Cardiac muscle cell (in vitro differentiated cells and primary cell): Measurements from ENCODE around the gene IGSF9. TPM values are rescaled to one million over a fixed set of nuclear protein-coding genes. Genes with fewer than 3 reads are reported as not detected.
A peak's percentile ranks its signal among the peaks of the same experiment; 100 is the strongest.

Experiments
- DNase-seq, 2 donors: peaks; one replicate each; pipeline versions ENCODE4 v3.0.0 to v3.0.0-alpha.2; 2010 to 2017; ENCODE audit warnings: low read depth in 1 of 2, low spot score in 1 of 2
- H3K27ac ChIP-seq: fragments of 200-600 bp; sonication (generic); 2 replicates; pipeline ENCODE4 v1.5.1; 2016
- H3K27me3 ChIP-seq: fragments of 200-600 bp; sonication (generic); 2 replicates; pipeline ENCODE4 v1.6.0; 2016; ENCODE audit warnings: control low read depth
- H3K36me3 ChIP-seq: fragments of 200-600 bp; sonication (generic); 2 replicates; pipeline ENCODE4 v1.5.1; 2016; ENCODE audit warnings: control low read depth
- H3K4me1 ChIP-seq: fragments of 200-600 bp; sonication (generic); 2 replicates; pipeline ENCODE4 v1.8.1; 2017; ENCODE audit warnings: low read depth, mild to moderate bottlenecking, mixed run types
- H3K4me3 ChIP-seq: fragments of 200-600 bp; sonication (generic); 2 replicates; pipeline ENCODE4 v1.5.1; 2016; ENCODE audit warnings: mild to moderate bottlenecking
- H3K9me3 ChIP-seq: fragments of 200-600 bp; sonication (generic); 2 replicates; pipeline ENCODE4 v1.5.1; 2017; ENCODE audit warnings: low read depth, mild to moderate bottlenecking, control low read depth
- polyA plus RNA-seq: library from polyadenylated mRNA; unstranded; fragments of >200 nt; fragmentation: Nextera tagmentation; extraction: Ambion mirVana; gene quantifications from 2 replicates; pipeline ENCODE4 v1.2.1, GENCODE V29; 2016
- total RNA-seq: library from RNA; depleted of rRNA; stranded (reverse); fragments of >200 nt; gene quantifications from 2 replicates; pipeline ENCODE4 v1.2.3, GENCODE V29; 2016
- TF ChIP-seq, protein P1 (sequence below): IDR thresholded peaks from 2 replicates; pipeline ENCODE4 v1.5.1; 2012; ENCODE audit warnings: low read depth, mild to moderate bottlenecking, low read length

The IGSF9 gene
- total and polyA plus RNA-seq, 2 experiments from 2014 or later: 1.7 to 2.3 TPM

DNA sequence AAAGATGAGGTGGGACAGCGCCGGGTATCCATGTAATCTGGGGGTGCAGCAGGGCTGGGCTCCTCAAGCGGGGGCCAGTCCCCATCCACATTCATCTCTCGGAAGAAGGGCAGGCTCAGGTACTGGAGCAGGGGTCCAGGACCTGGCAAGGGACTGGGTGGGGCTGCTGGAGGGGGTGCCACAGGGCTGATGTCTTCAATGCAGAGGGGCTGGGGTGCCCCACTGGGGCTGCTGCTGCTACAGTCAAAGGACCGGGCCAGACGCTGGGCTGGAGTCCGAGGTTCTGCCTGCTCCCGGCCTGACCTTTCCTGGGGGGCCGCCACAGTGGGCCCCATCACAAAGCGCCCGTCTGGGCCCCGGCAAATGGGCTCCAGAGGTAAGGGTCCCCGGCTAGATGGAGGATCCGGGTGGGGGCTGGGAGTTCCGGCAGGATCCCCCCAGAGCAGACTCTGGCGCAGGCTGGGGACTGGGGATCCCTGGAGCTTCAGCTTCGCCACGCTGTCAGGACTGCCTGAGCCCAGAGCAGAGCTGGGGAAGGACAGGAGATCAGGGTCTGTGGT lies 16.8 kb downstream of the IGSF9 start:
- Histone ChIP-seq H3K4me1 (peaks cover 6% of the 10 kb centered on the region), H3K27ac (no peak overlapping the region), H3K9me3 (no peaks in the 10 kb centered on the region), H3K36me3 (no peaks in the 10 kb centered on the region), H3K27me3 (peaks cover 5% of the 10 kb centered on the region), H3K4me3 (no peak overlapping the region)
- DNase-seq: no peak
- TF ChIP-seq, protein P1, sequence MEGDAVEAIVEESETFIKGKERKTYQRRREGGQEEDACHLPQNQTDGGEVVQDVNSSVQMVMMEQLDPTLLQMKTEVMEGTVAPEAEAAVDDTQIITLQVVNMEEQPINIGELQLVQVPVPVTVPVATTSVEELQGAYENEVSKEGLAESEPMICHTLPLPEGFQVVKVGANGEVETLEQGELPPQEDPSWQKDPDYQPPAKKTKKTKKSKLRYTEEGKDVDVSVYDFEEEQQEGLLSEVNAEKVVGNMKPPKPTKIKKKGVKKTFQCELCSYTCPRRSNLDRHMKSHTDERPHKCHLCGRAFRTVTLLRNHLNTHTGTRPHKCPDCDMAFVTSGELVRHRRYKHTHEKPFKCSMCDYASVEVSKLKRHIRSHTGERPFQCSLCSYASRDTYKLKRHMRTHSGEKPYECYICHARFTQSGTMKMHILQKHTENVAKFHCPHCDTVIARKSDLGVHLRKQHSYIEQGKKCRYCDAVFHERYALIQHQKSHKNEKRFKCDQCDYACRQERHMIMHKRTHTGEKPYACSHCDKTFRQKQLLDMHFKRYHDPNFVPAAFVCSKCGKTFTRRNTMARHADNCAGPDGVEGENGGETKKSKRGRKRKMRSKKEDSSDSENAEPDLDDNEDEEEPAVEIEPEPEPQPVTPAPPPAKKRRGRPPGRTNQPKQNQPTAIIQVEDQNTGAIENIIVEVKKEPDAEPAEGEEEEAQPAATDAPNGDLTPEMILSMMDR: no peak

DNA sequence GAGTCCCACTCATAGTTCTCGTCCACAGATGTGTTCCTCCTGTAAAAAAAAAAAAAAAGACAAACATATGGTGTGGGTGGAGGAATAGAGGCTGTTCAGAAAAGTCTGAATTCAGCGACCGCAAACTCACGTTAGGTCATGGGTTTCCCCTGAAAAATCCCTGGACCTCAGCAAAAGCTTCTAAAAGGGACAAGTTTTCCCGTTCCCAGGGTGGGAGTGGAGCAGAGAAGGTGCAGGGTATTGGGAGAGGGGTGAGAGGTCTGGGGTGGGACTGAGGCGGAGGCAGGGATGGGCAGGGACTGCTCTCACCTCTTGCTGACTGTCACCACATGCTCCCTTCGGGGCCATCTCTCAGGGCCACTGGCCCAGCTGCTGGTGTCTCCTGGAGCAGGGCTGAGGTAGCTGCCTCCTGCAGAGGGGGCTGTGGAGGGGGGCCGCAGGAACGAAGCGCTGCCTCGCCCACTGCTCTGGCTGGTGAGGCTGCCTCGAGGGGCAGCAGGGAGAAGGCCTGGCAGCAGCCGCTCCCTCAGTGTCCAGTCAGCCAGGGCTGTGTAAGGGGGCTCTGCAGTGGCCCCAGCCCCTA lies 17.5 kb downstream of the IGSF9 start:
- H3K27ac ChIP-seq: no peak overlapping the region
- no peak overlapping the region for H3K4me3 ChIP-seq
- TF ChIP-seq, protein P1: no peak
- no peak for DNase-seq
- H3K4me1 ChIP-seq: peaks cover 9% of the 10 kb centered on the region
- no peaks in the 10 kb centered on the region for H3K36me3 ChIP-seq
- no peaks in the 10 kb centered on the region for H3K9me3 ChIP-seq
- H3K27me3 ChIP-seq: peaks cover 5% of the 10 kb centered on the region

DNA sequence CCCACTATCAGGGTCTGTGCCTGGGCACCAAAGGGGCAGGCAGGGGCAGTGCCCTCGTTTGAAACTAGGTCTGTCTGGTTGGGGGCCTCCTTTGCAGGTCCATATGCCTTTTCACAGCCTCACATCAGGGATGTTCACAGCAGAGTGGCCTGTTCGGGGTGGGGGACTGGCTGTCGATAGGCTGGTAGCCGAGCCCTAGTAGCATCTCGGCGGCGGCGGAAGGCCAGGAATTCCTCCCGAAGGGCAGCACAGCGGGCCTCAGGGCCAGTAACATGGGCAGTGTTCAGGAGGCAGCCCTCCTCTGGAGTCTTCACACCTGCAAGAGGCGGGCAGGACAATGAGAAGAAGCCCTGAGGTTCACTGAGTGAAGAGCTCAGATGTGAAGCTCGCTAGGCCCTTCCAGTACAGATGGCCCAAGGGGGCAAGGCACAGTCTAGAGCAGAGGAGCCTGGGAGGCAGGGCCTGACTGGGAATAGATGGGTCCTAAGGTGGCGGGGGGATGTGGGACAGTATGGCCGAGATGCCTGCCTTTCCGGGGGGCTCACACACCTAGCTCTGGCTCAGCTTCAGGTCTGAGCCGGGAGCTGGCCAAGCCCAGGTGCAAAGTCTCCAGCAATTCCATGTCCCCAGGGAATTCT lies 18.1 kb downstream of the IGSF9 start:
- DNase-seq: no peak
- no peak overlapping the region for H3K4me3 ChIP-seq
- peaks cover 5% of the 10 kb centered on the region for H3K27me3 ChIP-seq
- no peak overlapping the region for H3K27ac ChIP-seq
- H3K36me3 ChIP-seq: no peaks in the 10 kb centered on the region
- no peaks in the 10 kb centered on the region for H3K9me3 ChIP-seq
- TF ChIP-seq, protein P1: no peak
- peaks cover 9% of the 10 kb centered on the region for H3K4me1 ChIP-seq

DNA sequence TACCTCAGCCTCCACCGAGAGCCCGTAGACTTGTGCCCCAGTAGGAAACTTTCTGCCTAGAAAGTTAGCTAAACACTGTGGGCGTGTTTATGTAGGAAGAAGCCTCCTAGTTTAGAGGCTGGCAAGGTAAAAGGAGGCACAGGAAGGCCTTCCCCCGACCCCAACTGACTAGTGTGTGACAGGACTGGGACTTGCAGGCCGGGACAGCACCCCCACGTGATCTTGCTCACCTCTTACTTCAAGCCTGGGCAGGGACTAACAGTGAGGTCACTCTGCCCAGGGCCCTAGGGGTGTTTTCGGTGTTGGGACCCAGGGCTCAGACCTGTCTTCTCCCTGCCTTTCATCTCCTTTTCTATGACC lies 19.7 kb downstream of the IGSF9 start:
- H3K4me1 ChIP-seq: peaks cover 9% of the 10 kb centered on the region
- no peak for DNase-seq
- H3K27ac ChIP-seq: no peak overlapping the region
- no peaks in the 10 kb centered on the region for H3K9me3 ChIP-seq
- H3K27me3 ChIP-seq: peaks cover 5% of the 10 kb centered on the region
- H3K4me3 ChIP-seq: peak overlapping the region; percentile 21
- TF ChIP-seq, protein P1: no peak
- no peaks in the 10 kb centered on the region for H3K36me3 ChIP-seq

DNA sequence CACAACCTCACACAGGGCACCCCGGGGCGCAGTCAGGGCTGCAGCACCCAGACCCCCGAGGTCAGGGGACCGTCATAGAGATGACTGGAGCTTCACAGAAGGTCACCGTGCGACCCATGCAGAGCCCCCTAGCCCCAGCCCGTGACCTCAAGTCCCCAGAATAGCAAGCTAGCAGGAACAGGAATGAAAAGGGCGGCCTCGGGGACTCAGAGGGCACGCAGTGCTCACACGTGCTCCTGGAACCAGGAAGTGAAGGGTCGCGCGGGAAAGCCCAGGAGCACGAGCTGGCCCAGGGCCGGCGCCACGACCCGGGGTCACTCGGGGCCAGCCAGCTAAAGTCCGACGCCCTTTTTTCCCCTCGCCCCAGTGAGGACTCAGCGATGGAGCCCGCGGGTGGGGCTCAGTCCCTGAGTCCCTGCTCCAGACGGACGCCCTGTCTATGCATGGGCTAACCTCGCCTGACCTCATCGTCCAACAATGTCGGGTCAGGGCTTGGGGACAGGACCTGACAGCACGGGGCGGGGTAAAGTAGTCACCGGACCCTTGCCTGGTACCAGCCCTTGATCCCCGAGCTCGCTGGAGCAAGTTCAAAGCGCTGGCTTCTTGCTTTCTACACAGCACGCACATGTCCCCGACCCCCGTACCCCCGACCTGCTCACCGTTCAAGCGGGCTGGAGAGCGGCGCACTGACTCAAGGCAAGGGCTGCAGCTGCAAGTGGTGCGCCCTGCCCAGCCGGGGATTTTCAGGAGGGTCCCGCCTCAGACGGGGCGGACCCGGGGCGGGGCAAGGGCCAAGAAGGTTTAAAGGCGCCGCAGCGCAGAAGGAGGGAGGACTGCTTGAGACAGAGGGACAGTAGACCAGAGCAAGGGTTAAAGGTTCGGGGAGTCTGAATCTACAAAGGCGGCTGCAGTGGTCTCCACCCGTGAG lies 20.4 kb downstream of the IGSF9 start, which contains the start of gene TAGLN2:
TAGLN2 (minus strand) TSS at position 717 of the 928 bp plus-strand sequence. CDS start 4,998 bp downstream, outside the sequence.
- Histone ChIP-seq H3K4me3 (peak within 1 kb of the TSS; percentile 21), H3K36me3 (no peaks in the 10 kb centered on the region), H3K9me3 (no peaks in the 10 kb centered on the region), H3K4me1 (peaks cover 9% of the 10 kb centered on the region), H3K27me3 (peaks cover 5% of the 10 kb centered on the region), H3K27ac (no peak within 1 kb of the TSS)
- DNase-seq: peak; percentile 79 to 96
- TF ChIP-seq, protein P1: peak; percentile 20
